NT2/D1 (cell line): Measurements from ENCODE around the gene KCNH1.
A peak's percentile ranks its signal among the peaks of the same experiment; 100 is the strongest.
"Not testable (repeated sequence)": the region's sequence is repeated elsewhere in the genome, so short reads cannot be mapped to it uniquely, and the experiment has no call there.

Source experiments
- DNase-seq: peaks from one replicate; pipeline ENCODE4 v3.0.0-alpha.2; 2011; ENCODE audit warnings: low read depth, low spot score
- H3K27me3 ChIP-seq: 2 replicates; pipeline ENCODE4 v1.6.0; 2011; ENCODE audit warnings: mild to moderate bottlenecking; ENCODE audit not compliant: insufficient read length, insufficient read depth
- H3K36me3 ChIP-seq: 2 replicates; pipeline ENCODE4 v1.6.1; 2011; ENCODE audit warnings: mild to moderate bottlenecking, low read length, mixed read lengths; ENCODE audit not compliant: insufficient read depth, insufficient read length
- H3K4me1 ChIP-seq: 2 replicates; pipeline ENCODE4 v1.5.1; 2011; ENCODE audit not compliant: insufficient read depth, insufficient read length
- H3K4me3 ChIP-seq: 2 replicates; pipeline ENCODE4 v1.5.1; 2011; ENCODE audit warnings: low read depth; ENCODE audit not compliant: insufficient read length
- H3K9ac ChIP-seq: 2 replicates; pipeline ENCODE4 v1.6.0; 2011; ENCODE audit warnings: low read depth; ENCODE audit not compliant: insufficient read length
- H3K9me3 ChIP-seq: 2 replicates; pipeline ENCODE4 v1.5.1; 2011; ENCODE audit warnings: mild to moderate bottlenecking, low read length; ENCODE audit not compliant: insufficient read depth
- SUZ12 ChIP-seq: IDR thresholded peaks from 2 replicates; pipeline ENCODE4 v1.6.1; 2011; ENCODE audit not compliant: insufficient read length, insufficient read depth; ENCODE audit errors: extremely low read depth
- YY1 ChIP-seq: IDR thresholded peaks from 2 replicates; pipeline ENCODE4 v1.6.1; 2011; ENCODE audit not compliant: insufficient read length, insufficient read depth
- ZNF274 ChIP-seq: IDR thresholded peaks from 2 replicates; pipeline ENCODE4 v1.6.1; 2011; ENCODE audit warnings: mild to moderate bottlenecking, low read depth, low read length

KCNH1 gene

GRCh38 chr1:211068976-211069375 is 65.0 kb downstream of the KCNH1 start:
- TF ChIP-seq ZNF274 = no peak
- no peak for TF ChIP-seq YY1
- TF ChIP-seq SUZ12 = no peak
- Histone ChIP-seq H3K4me1 (peaks cover 3% of the 10 kb centered on the region), H3K27me3 (no peaks in the 10 kb centered on the region), H3K9me3 (no peaks in the 10 kb centered on the region), H3K9ac (no peak overlapping the region), H3K36me3 (no peaks in the 10 kb centered on the region), H3K4me3 (no peak overlapping the region)
- peak; percentile 47 for DNase-seq

- H3K4me1 ChIP-seq = peaks cover 3% of the 10 kb centered on the region
- H3K27me3 ChIP-seq = no peaks in the 10 kb centered on the region
- no peak overlapping the region for H3K4me3 ChIP-seq
- H3K36me3 ChIP-seq = no peaks in the 10 kb centered on the region
- TF ChIP-seq ZNF274 = no peak
- TF ChIP-seq SUZ12 = no peak
- H3K9me3 ChIP-seq = no peaks in the 10 kb centered on the region
- DNase-seq = no peak
- H3K9ac ChIP-seq = no peak overlapping the region
These were observed 67.1 kb downstream of the KCNH1 start for GRCh38 chr1:211066781-211067384.

- not testable (repeated sequence) for H3K4me1 ChIP-seq, H3K9me3 ChIP-seq, H3K9ac ChIP-seq, H3K27me3 ChIP-seq, H3K4me3 ChIP-seq, H3K36me3 ChIP-seq, DNase-seq
These were observed 92.1 kb downstream of the KCNH1 start for GRCh38 chr1:211041838-211042237.

GRCh38 chr1:211037095-211037494 is 96.9 kb downstream of the KCNH1 start:
- no peak for DNase-seq
- Histone ChIP-seq H3K27me3 (no peaks in the 10 kb centered on the region), H3K9me3 (no peaks in the 10 kb centered on the region; the same call in 1 of the 2 replicates), H3K9ac (no peak overlapping the region), H3K4me1 (peaks cover 2% of the 10 kb centered on the region), H3K36me3 (no peaks in the 10 kb centered on the region), H3K4me3 (no peak overlapping the region)
- TF ChIP-seq YY1 = no peak
- TF ChIP-seq SUZ12 = no peak
- no peak for TF ChIP-seq ZNF274

GRCh38 chr1:211036381-211037060 is 97.4 kb downstream of the KCNH1 start:
- H3K9me3 ChIP-seq = no peaks in the 10 kb centered on the region; the same call in 1 of the 2 replicates
- H3K4me3 ChIP-seq = no peak overlapping the region
- TF ChIP-seq ZNF274 (no peak), SUZ12 (no peak), YY1 (no peak)
- no peaks in the 10 kb centered on the region for H3K27me3 ChIP-seq
- no peaks in the 10 kb centered on the region for H3K36me3 ChIP-seq
- H3K4me1 ChIP-seq = peaks cover 2% of the 10 kb centered on the region
- H3K9ac ChIP-seq = no peak overlapping the region
- DNase-seq = no peak

- Histone ChIP-seq H3K27me3 (no peaks in the 10 kb centered on the region), H3K4me3 (no peak overlapping the region), H3K36me3 (no peaks in the 10 kb centered on the region), H3K9me3 (no peaks in the 10 kb centered on the region; the same call in 1 of the 2 replicates), H3K4me1 (peaks cover 2% of the 10 kb centered on the region), H3K9ac (no peak overlapping the region)
- DNase-seq = no peak
- TF ChIP-seq YY1 (no peak), ZNF274 (no peak), SUZ12 (no peak)
These were observed 98.0 kb downstream of the KCNH1 start for GRCh38 chr1:211035821-211036380.

GRCh38 chr1:211033921-211034525 is 99.9 kb downstream of the KCNH1 start:
- Histone ChIP-seq H3K36me3 (no peaks in the 10 kb centered on the region), H3K27me3 (no peaks in the 10 kb centered on the region), H3K9me3 (no peaks in the 10 kb centered on the region; the same call in 1 of the 2 replicates), H3K4me1 (peaks cover 2% of the 10 kb centered on the region), H3K4me3 (no peak overlapping the region), H3K9ac (no peak overlapping the region)
- DNase-seq = no peak
- no peak for TF ChIP-seq ZNF274
